ENCODE measurements around the gene PRSS56. TPM values are rescaled to one million over a fixed set of nuclear protein-coding genes. Genes with fewer than 3 reads are reported as not detected.

Gene PRSS56
- total and polyA plus RNA-seq, 2 of the 13 experiments (the other 11 are each of a cell fraction or from before 2014, with no cell fraction given), result not detected

DNA sequence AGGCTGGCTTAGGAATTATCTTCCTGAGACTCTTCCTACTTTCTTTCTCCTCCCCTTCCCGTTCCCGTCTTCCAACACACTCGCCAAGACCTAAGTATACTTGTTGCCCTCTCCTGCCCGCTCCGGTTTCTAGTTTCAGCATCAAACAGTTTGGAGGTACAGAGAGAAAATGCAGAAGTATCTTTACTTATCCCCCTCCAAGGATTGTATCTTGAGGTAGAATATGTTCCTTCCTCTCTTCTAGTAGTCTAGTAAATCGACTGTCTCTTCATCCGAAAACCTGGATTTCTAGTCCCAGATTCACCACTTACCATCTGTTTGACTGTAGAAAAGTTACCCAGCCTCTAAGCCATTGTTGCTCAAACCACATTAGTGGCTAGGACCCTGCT is 31.1 kb downstream of the PRSS56 start (continued):
- TF ChIP-seq, protein P1, sequence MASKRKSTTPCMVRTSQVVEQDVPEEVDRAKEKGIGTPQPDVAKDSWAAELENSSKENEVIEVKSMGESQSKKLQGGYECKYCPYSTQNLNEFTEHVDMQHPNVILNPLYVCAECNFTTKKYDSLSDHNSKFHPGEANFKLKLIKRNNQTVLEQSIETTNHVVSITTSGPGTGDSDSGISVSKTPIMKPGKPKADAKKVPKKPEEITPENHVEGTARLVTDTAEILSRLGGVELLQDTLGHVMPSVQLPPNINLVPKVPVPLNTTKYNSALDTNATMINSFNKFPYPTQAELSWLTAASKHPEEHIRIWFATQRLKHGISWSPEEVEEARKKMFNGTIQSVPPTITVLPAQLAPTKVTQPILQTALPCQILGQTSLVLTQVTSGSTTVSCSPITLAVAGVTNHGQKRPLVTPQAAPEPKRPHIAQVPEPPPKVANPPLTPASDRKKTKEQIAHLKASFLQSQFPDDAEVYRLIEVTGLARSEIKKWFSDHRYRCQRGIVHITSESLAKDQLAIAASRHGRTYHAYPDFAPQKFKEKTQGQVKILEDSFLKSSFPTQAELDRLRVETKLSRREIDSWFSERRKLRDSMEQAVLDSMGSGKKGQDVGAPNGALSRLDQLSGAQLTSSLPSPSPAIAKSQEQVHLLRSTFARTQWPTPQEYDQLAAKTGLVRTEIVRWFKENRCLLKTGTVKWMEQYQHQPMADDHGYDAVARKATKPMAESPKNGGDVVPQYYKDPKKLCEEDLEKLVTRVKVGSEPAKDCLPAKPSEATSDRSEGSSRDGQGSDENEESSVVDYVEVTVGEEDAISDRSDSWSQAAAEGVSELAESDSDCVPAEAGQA (IDR thresholded peaks at IDR 0.05; ENCODE audit: low read depth), result no peak
- TF ChIP-seq, protein P1 (CRISPR knock-in tag; IDR thresholded peaks at IDR 0.05; ENCODE audit: borderline replicate concordance), result no peak
- no peak for TF ChIP-seq ZNF674 (CRISPR knock-in tag; IDR thresholded peaks at IDR 0.05; ENCODE audit: low read depth)
- TF ChIP-seq, protein P2, sequence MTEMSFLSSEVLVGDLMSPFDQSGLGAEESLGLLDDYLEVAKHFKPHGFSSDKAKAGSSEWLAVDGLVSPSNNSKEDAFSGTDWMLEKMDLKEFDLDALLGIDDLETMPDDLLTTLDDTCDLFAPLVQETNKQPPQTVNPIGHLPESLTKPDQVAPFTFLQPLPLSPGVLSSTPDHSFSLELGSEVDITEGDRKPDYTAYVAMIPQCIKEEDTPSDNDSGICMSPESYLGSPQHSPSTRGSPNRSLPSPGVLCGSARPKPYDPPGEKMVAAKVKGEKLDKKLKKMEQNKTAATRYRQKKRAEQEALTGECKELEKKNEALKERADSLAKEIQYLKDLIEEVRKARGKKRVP (CRISPR knock-in tag; IDR thresholded peaks at IDR 0.05), result no peak

DNA sequence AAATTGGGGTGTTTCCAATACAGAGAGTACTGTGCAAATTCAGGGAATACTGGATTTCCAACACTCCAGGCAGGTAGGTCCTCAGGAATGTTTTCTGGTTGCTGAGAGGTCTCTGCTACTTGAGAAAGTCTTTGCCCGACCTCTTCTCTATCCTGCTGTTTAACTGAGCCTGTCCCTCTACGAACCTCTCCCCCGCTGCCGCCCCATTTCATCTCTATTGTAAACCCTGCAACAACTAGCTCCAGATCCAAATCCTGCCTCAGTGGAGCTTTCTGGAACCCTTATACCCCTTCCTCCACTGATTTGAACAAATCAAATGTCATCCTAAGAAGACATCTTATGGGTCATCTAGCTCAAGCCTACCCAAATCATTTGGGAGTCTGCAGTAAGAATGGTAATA is 31.6 kb downstream of the PRSS56 start:
- DNase-seq (ENCODE audit: low spot score), result no peak
- Histone ChIP-seq H4K20me1 (ENCODE audit: insufficient read depth, low read length) (no peaks in the 10 kb centered on the region), H3K27ac (ENCODE audit: extremely low read length, insufficient read depth, low read length) (peak overlapping the region; percentile 95), H3K4me1 (ENCODE audit: insufficient read depth, low read length) (peaks cover 58% of the 10 kb centered on the region), H3K79me2 (ENCODE audit: insufficient read depth, low read length) (peaks cover 66% of the 10 kb centered on the region), H2AFZ (ENCODE audit: low read length) (no peak overlapping the region), H3K27me3 (ENCODE audit: control insufficient read depth in 1 of 2, insufficient read depth in 2 of 2, low read length in 2 of 2) (no peaks in the 10 kb centered on the region; a peak in 1 of 5 replicates), H3K36me3 (replicated peaks in 1 of 2; ENCODE audit: control insufficient read depth in 1 of 2, insufficient read depth in 2 of 2, low read length in 2 of 2) (peaks cover 6 to 27% of the 10 kb centered on the region in 2 experiments; a peak in 4 of 5 replicates), H3K9ac (ENCODE audit: insufficient read depth, low read depth, low read length) (peak overlapping the region; percentile 94), H3K4me3 (replicated peaks in 1 of 3; ENCODE audit: insufficient read depth in 1 of 3, low read depth in 2 of 3, low read length in 3 of 3) (peak overlapping the region; percentile 73 to 85 (median 85)), H3K9me3 (ENCODE audit: low read length) (peaks cover 9% of the 10 kb centered on the region; the same call in 1 of the 2 replicates), H3K4me2 (ENCODE audit: low read depth, low read length) (peak overlapping the region; percentile 85)
- 92% methylated on average over 4 of the region's 4 CpGs for WGBS (ENCODE audit: low lambda C conversion rate)
- in situ Hi-C loops (cut with HindIII; ENCODE audit: extremely low pct_ligation_motif_present, low pct_unique_long_range_greater_than_20kb) (no loop called here), intact Hi-C loops (cut with micrococcal nuclease; ENCODE audit: unreplicated experiment) (loop anchor here (5.0 kb wide), 1 partner anchor 764 kb away; the partner anchor contains the start of gene COPS7B)
- ChIA-PET CTCF (ENCODE audit: low intra/inter-chr PET ratio, low total read pairs) (no interaction called here), POLR2A (no interaction called here)
- FAIRE-seq, result no peak
- ATAC-seq, result no peak
- BruUV-seq (replicated peaks), result no TSS peak
- TF ChIP-seq ZNF605 (CRISPR knock-in tag; IDR thresholded peaks at IDR 0.05) (no peak), ZFX (CRISPR knock-in tag; IDR thresholded peaks at IDR 0.05; ENCODE audit: low read depth) (no peak), RBM39 (IDR thresholded peaks at IDR 0.05; ENCODE audit: low read depth, low read length, poor library complexity, severe bottlenecking) (no peak), PLRG1 (conservative IDR thresholded peaks at IDR 0.05) (no peak), CEBPG (CRISPR knock-in tag; IDR thresholded peaks at IDR 0.05) (no peak), ZNF138 (CRISPR knock-in tag; IDR thresholded peaks at IDR 0.05; ENCODE audit: low read depth) (no peak), AHR (CRISPR knock-in tag; IDR thresholded peaks at IDR 0.05) (no peak)
- TF ChIP-seq, protein P3, sequence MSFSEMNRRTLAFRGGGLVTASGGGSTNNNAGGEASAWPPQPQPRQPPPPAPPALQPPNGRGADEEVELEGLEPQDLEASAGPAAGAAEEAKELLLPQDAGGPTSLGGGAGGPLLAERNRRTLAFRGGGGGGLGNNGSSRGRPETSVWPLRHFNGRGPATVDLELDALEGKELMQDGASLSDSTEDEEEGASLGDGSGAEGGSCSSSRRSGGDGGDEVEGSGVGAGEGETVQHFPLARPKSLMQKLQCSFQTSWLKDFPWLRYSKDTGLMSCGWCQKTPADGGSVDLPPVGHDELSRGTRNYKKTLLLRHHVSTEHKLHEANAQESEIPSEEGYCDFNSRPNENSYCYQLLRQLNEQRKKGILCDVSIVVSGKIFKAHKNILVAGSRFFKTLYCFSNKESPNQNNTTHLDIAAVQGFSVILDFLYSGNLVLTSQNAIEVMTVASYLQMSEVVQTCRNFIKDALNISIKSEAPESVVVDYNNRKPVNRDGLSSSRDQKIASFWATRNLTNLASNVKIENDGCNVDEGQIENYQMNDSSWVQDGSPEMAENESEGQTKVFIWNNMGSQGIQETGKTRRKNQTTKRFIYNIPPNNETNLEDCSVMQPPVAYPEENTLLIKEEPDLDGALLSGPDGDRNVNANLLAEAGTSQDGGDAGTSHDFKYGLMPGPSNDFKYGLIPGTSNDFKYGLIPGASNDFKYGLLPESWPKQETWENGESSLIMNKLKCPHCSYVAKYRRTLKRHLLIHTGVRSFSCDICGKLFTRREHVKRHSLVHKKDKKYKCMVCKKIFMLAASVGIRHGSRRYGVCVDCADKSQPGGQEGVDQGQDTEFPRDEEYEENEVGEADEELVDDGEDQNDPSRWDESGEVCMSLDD (CRISPR knock-in tag; IDR thresholded peaks at IDR 0.05; ENCODE audit: borderline replicate concordance), result no peak
- TF ChIP-seq, protein P4, sequence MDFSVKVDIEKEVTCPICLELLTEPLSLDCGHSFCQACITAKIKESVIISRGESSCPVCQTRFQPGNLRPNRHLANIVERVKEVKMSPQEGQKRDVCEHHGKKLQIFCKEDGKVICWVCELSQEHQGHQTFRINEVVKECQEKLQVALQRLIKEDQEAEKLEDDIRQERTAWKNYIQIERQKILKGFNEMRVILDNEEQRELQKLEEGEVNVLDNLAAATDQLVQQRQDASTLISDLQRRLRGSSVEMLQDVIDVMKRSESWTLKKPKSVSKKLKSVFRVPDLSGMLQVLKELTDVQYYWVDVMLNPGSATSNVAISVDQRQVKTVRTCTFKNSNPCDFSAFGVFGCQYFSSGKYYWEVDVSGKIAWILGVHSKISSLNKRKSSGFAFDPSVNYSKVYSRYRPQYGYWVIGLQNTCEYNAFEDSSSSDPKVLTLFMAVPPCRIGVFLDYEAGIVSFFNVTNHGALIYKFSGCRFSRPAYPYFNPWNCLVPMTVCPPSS (IDR thresholded peaks at IDR 0.05), result no peak

Data from HepG2 (cell line).